ENCODE results near the gene ARID1B. TPM values are rescaled to one million over a fixed set of nuclear protein-coding genes. Genes with fewer than 3 reads are reported as not detected.

ARID1B gene
- total RNA-seq, 1 experiment from 2014 or later, result 63.9 TPM

DNA sequence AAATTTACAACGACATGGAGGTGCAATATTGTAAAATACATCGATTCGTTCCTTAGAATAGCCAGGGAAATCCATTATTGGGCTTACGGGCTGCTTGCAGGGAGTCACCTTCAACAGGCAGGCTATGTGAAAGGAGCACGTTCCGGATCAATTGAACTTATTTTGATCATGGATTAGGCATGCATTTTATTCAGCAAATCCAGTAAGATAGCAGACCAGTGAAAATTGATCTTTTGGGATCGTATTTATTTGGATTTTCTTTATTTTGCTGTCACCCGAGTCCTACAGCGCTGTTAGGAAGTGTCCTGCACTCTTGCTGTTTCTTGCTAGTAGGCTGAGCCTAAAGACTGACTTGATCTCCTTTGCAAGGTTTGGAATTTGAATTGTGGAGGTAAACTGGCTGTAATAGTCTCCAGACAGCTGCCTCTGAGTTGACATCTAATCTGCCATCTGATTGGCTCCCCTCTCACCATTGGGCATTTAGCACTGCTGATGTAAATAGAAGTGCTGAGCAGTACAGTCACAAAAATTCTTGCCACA lies 3.0 kb downstream of the ARID1B start:
- CTCF ChIA-PET, result interaction anchor here (0.6 to 1.4 kb wide), 9 partner anchors 60 to 586 kb away, joined by 3 to 4 read pairs (median 3); no protein-coding TSS in a partner anchor
- Mint-ChIP-seq H3K27me3 (ENCODE audit: insufficient read depth, unreplicated experiment) (no peaks in the 10 kb centered on the region), H3K36me3 (ENCODE audit: insufficient read depth, unreplicated experiment) (peaks cover 12% of the 10 kb centered on the region), H3K4me1 (ENCODE audit: insufficient read depth, unreplicated experiment) (peaks cover 19% of the 10 kb centered on the region), H3K27ac (ENCODE audit: low read depth, unreplicated experiment) (peak overlapping the region; percentile 97), H3K9me3 (ENCODE audit: unreplicated experiment) (no peaks in the 10 kb centered on the region), H3K4me3 (ENCODE audit: unreplicated experiment) (peak overlapping the region; percentile 79)
- TF ChIP-seq, protein P1, sequence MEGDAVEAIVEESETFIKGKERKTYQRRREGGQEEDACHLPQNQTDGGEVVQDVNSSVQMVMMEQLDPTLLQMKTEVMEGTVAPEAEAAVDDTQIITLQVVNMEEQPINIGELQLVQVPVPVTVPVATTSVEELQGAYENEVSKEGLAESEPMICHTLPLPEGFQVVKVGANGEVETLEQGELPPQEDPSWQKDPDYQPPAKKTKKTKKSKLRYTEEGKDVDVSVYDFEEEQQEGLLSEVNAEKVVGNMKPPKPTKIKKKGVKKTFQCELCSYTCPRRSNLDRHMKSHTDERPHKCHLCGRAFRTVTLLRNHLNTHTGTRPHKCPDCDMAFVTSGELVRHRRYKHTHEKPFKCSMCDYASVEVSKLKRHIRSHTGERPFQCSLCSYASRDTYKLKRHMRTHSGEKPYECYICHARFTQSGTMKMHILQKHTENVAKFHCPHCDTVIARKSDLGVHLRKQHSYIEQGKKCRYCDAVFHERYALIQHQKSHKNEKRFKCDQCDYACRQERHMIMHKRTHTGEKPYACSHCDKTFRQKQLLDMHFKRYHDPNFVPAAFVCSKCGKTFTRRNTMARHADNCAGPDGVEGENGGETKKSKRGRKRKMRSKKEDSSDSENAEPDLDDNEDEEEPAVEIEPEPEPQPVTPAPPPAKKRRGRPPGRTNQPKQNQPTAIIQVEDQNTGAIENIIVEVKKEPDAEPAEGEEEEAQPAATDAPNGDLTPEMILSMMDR (IDR thresholded peaks at IDR 0.05; ENCODE audit: unreplicated experiment), result no peak
- DNase-seq (ENCODE audit: unreplicated experiment), result peak; percentile 93
- BruUV-seq (replicated peaks), result TSS peak; percentile 49
- intact Hi-C loops (cut with micrococcal nuclease), result loop anchor here (1.0 to 5.0 kb wide), 6 partner anchors 87 to 1463 kb away; no protein-coding TSS in a partner anchor
- POLR2A ChIA-PET, result interaction anchor here (0.6 to 6.6 kb wide), 33 partner anchors 9 to 1467 kb away, joined by 3 to 196 read pairs (median 5); partner anchors contain the start of gene TFB1M

DNA sequence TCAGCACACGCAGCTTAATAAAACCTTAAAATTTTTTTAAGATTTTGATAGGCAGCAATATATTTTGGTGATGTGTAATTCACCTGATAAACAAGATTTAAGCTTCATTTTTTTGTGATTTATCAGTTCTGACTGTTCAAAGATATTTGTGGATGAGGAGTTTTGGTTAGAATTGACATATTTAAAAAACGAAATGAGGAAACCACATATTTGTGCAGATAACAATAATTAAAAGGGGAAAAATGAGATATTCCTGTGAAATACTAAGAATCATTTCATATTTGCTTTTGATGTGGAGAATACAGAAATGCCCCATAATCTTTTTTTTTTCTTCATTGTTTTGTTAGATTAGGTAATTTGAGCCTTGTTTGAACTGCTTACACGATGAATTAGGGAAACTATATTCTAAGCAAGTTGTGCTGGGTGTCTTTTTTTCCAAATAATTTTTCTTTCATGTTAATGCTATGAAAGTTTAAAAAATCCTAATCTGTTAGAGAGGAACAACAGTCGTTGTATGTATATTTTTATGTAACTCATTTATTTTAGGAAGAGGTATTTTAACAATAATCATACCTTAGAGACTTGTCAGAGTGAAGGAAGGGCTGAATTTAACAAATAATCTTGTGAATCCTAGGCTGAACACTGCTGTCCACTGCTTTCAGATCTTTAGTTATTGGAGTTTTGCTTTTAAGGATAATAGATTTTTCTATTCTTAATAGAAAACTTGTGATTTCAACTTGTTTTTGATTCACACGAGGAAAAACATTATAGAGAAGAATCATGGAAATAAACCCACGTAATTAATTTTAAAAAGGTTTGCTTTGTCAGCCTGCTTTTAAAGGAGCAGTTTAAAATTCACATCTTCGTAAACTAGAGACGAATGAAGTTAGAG lies 4.0 kb downstream of the ARID1B start:
- Mint-ChIP-seq H3K27ac (ENCODE audit: low read depth, unreplicated experiment) (peak overlapping the region; percentile 97), H3K36me3 (ENCODE audit: insufficient read depth, unreplicated experiment) (peaks cover 20% of the 10 kb centered on the region), H3K4me3 (ENCODE audit: unreplicated experiment) (peak overlapping the region; percentile 79), H3K27me3 (ENCODE audit: insufficient read depth, unreplicated experiment) (no peaks in the 10 kb centered on the region), H3K4me1 (ENCODE audit: insufficient read depth, unreplicated experiment) (peaks cover 13% of the 10 kb centered on the region), H3K9me3 (ENCODE audit: unreplicated experiment) (no peaks in the 10 kb centered on the region)
- CTCF ChIA-PET, result interaction anchor here (0.6 to 1.4 kb wide), 9 partner anchors 19 to 587 kb away, joined by 3 to 5 read pairs (median 3); no protein-coding TSS in a partner anchor
- TF ChIP-seq, protein P1 (IDR thresholded peaks at IDR 0.05; ENCODE audit: unreplicated experiment), result no peak
- intact Hi-C loops (cut with micrococcal nuclease), result loop anchor here (1.0 to 5.0 kb wide), 6 partner anchors 86 to 1464 kb away; no protein-coding TSS in a partner anchor
- POLR2A ChIA-PET, result interaction anchor here (0.6 to 6.6 kb wide), 31 partner anchors 8 to 1468 kb away, joined by 3 to 196 read pairs (median 5); partner anchors contain the start of gene TFB1M
- BruUV-seq (replicated peaks), result no TSS peak
- DNase-seq (ENCODE audit: unreplicated experiment), result peak; percentile 12

DNA sequence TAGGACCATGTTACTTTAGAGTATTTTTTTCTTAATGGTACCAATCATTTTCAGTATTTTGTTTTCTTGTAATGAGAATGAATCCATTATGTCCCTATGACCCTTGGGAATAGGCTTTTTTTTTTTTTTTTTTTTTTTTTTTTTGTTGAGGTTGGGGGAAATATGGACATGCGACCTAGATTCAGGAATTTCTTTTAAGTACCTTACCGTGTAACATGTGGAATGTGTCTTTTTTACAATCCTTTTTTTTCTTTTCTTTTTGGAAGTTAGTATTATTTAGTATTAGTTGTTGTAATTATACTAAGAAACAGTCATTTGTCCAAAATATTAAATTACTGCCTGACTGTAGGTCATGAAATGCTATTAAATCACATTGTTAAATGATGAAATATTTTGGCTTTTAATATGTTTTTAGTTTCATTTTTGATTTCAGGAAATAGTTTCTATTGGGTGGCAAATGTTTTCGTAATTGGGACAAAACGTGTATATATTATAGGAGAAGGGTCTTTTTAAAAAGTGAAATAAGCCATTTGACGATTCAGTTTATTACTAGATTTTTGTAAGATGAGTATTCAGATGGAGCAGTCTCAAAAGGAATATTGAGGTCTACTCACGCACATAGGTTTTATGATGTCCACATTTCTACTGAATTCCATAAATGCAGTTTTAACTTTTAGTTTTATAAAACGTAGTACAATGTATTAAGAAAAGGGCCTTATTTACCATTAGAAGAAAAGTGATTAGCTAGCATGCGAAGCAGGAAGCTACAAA lies 4.9 kb downstream of the ARID1B start:
- CTCF ChIA-PET, result interaction anchor here (1.0 kb wide), 1 partner anchor 166 kb away, joined by 4 read pairs; no protein-coding TSS in a partner anchor
- intact Hi-C loops (cut with micrococcal nuclease), result loop anchor here (5.0 kb wide), 4 partner anchors 85 to 1465 kb away; no protein-coding TSS in a partner anchor
- Mint-ChIP-seq H3K9me3 (ENCODE audit: unreplicated experiment) (no peaks in the 10 kb centered on the region), H3K27ac (ENCODE audit: low read depth, unreplicated experiment) (peak overlapping the region; percentile 97), H3K36me3 (ENCODE audit: insufficient read depth, unreplicated experiment) (peaks cover 20% of the 10 kb centered on the region), H3K4me1 (ENCODE audit: insufficient read depth, unreplicated experiment) (peaks cover 13% of the 10 kb centered on the region), H3K4me3 (ENCODE audit: unreplicated experiment) (peak overlapping the region; percentile 79), H3K27me3 (ENCODE audit: insufficient read depth, unreplicated experiment) (no peaks in the 10 kb centered on the region)
- BruUV-seq (replicated peaks), result no TSS peak
- peak; percentile 16 for DNase-seq (ENCODE audit: unreplicated experiment)
- TF ChIP-seq, protein P1 (IDR thresholded peaks at IDR 0.05; ENCODE audit: unreplicated experiment), result no peak
- POLR2A ChIA-PET, result interaction anchor here (1.0 to 6.2 kb wide), 8 partner anchors 9 to 255 kb away, joined by 3 to 57 read pairs (median 10); no protein-coding TSS in a partner anchor

Data from MCF 10A (cell line).